Stimulated activated naive CD4-positive, alpha-beta T cell (primary cell): ENCODE results near the gene MRC2.
"Not testable (repeated sequence)": the region's sequence is repeated elsewhere in the genome, so short reads cannot be mapped to it uniquely, and the experiment has no call there.

Experiments used
- DNase-seq, 6 experiments: peaks; one replicate each; lab custom pipeline; 2025; lab: John Stamatoyannopoulos, UW

MRC2 gene

DNA sequence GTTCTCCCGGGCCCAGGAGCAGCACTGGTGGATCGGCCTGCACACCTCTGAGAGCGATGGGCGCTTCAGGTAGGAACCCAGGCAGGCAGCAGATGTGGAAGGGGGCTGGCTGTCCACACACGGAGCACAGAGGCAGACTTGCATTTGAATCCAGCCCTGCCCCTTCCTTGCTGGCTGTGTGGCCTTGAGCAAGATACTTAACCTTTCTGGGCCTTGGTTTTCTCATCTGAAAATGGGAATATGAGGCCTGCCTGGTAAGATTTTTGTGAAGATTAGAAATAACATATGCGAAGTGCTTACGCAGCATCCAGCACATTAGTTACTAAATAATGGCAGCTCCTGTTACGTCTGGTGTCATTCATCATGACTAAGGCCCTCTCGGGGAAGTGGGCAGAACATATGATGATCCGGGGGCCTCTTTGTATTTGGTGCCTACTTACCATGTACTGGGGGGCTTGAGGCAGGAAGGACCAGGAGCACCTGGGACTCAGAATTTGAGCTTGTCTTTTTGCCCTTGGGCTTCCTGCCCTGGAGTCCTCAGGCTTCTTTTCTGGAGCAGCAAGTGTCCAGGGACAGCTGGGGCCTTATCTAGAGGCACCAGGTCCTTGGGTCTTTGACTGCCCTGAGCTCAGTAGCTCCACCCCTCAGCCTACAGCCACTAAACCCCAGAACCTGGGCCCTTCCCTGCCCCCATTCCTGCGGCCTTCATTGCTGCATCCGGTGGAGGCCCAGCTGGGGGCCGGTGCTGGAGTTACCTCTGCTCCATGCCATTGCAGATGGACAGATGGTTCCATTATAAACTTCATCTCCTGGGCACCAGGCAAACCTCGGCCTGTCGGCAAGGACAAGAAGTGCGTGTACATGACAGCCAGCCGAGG, 53.8 kb downstream of the MRC2 start:
- no peak for DNase-seq

DNA sequence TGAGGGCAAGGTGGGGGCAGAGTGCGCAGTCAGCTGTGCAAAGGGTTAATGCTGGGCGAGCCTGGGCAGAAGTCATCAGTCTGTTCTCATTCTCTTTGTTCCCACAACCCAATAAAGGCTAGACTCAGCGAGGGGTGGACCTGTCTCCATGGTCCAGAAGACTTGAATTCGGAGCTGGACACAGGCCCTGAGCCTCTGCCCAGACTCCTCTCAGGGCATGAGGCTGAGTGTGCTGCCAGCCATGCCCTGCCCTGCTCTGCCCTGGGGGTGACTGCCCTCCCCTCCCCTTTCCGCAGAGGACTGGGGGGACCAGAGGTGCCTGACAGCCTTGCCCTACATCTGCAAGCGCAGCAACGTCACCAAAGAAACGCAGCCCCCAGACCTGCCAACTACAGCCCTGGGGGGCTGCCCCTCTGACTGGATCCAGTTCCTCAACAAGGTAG, 54.5 kb downstream of the MRC2 start:
- DNase-seq = no peak

DNA sequence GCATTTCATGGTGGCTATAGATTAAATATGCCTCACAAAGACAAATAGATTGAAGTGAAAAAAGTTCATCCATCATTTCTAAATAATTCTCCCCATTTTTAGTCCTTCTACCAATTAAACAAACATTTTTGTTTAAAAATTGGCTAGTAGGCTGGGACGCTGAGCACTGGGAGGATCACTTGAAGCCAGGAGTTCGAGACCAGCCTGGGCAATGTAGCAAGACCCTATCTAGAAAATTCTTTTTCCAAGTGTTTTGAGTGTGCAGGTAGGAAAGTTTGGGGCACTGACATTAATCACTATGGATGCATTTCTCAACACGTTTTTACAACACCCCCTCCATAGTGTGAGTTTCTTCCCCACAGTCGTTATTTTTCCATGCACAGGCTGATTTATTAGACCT, 56.7 kb downstream of the MRC2 start:
- DNase-seq = no peak

DNA sequence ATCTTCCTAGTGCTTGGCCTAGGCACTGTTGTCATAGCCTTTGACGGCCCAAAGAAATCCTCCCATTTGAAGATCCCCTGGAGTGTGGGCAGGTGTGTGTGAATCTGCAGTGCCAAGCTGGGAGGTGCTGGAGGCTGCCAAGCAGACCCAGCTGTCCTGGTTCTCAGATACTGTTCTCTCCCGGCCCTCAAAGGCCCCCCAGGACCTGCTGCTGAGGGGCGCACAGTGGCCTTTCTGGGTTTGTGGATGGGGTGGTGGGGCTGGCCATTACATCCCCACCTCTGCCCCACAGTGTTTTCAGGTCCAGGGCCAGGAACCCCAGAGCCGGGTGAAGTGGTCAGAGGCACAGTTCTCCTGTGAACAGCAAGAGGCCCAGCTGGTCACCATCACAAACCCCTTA, 60.5 kb downstream of the MRC2 start:
- no peak for DNase-seq

DNA sequence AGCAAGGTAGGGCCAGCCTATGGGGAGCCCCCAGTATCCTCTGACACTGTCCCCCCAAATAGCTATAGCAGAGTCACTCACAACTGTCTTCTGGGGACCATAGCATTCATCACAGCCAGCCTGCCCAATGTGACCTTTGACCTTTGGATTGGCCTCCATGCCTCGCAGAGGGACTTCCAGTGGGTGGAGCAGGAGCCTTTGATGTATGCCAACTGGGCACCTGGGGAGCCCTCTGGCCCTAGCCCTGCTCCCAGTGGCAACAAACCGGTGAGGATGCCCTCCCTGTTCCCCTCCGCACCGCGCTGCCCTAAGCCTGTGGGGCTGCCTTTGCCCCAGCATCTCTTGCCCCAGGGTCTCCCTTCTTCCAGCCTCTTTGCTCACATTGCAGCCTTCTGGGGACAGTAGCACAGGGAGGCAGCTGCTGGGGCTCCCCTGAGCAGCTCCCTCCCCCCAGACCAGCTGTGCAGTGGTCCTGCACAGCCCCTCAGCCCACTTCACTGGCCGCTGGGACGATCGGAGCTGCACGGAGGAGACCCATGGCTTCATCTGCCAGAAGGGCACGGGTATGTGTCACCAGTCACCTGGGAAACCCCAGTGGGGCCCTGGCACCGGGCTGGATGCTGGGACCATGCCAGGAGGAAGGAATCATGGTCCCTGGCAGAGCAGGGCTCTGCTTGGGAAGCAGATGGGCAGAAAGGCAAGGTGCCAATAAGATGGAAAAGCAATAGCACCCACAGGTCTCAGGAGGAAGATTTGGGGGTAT, 61.1 kb downstream of the MRC2 start:
- no peak for DNase-seq

DNA sequence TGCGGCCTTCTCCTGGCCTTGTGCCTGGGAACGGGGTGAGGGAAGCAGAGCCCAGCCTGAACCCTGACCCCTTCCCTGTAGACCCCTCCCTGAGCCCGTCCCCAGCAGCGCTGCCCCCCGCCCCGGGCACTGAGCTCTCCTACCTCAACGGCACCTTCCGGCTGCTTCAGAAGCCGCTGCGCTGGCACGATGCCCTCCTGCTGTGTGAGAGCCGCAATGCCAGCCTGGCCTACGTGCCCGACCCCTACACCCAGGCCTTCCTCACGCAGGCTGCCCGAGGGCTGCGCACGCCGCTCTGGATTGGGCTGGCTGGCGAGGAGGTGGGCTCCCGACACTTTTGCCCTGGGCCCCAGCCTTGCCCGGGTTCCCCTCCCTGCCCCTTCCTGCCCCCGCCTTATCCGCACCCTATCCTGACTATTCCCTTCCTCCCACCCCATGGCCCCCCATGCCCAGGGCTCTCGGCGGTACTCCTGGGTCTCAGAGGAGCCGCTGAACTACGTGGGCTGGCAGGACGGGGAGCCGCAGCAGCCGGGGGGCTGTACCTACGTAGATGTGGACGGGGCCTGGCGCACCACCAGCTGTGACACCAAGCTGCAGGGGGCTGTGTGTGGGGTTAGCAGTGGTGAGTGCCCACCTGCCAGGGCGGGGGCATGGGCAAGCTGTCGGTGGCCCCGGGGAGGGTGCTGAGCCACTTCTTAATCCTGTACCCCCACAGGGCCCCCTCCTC, 62.1 kb downstream of the MRC2 start:
- DNase-seq = no peak

DNA sequence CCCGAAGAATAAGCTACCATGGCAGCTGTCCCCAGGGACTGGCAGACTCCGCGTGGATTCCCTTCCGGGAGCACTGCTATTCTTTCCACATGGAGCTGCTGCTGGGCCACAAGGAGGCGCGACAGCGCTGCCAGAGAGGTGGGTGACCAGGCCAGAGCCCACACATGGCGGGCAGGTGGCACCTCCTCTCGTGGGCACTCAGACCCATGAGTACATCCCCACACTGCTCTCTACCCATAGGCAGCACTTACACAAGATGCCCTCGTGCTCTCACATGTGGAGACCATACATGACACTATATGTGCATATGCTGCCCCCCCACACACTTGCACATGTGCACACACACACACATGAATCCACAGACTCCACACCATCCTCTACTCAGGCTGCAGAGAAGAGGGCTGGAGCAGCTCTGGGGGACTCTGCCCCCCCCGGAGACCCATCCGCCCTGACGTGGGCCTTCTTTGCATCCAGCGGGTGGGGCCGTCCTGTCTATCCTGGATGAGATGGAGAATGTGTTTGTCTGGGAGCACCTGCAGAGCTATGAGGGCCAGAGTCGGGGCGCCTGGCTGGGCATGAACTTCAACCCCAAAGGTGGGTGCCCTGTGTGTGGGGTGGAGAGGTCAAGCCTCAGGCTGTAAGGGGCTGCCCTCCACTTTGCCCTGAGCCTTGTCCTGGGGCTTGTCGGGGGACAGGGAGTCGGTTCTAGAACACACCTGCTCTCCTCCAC, 62.9 kb downstream of the MRC2 start:
- DNase-seq = no peak

DNA sequence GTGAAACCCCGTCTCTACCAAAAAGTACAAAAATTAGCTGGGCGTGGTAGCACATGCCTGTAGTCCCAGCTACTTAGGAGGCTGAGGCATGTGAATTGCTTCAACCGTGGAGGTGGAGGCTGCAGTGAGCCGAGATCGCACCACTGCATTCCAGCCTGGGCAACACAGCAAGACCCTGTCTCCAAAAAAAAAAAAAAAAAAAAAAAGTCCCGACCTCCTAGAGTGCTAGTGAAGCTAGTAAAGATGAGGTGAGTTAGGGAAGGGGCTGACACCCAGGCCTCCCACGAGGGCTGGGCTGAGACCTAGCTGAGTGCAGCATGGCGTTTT, 64.1 kb downstream of the MRC2 start:
- DNase-seq = not testable (repeated sequence)

DNA sequence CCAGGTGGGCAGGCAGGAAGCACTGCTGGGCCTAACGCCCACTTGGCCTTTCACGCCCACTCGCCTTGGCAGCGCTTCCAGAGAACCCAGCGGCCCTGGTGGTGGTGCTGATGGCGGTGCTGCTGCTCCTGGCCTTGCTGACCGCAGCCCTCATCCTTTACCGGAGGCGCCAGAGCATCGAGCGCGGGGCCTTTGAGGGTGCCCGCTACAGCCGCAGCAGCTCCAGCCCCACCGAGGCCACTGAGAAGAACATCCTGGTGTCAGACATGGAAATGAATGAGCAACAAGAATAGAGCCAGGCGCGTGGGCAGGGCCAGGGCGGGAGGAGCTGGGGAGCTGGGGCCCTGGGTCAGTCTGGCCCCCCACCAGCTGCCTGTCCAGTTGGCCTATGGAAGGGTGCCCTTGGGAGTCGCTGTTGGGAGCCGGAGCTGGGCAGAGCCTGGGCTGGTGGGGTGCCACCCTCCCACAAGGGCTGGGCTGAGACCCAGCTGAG, 64.7 kb downstream of the MRC2 start:
- DNase-seq = no peak

DNA sequence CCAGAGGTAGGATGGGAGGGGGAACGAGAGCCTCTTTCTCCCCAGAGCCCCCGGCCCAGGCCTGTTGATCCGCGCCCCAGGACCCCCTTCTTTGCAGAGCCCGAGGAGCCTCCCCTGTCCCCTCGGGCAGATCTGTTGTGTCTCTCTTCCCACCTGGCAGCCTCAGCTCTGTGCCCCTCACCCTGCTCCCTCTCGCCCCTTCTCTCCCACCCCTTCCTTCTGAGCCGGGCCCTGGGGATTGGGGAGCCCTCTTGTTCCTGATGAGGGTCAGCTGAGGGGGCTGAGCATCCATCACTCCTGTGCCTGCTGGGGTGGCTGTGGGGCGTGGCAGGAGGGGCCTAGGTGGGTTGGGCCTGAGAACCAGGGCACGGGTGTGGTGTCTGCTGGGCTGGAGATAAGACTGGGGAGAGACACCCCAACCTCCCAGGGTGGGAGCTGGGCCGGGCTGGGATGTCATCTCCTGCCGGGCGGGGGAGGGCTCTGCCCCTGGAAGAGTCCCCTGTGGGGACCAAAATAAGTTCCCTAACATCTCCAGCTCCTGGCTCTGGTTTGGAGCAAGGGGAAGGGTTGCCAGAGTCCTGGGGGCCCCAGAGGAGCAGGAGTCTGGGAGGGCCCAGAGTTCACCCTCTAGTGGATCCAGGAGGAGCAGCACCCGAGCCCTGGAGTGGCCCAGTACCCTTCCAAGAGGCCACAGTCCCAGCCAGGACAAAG, 65.4 kb downstream of the MRC2 start:
- DNase-seq = no peak

DNA sequence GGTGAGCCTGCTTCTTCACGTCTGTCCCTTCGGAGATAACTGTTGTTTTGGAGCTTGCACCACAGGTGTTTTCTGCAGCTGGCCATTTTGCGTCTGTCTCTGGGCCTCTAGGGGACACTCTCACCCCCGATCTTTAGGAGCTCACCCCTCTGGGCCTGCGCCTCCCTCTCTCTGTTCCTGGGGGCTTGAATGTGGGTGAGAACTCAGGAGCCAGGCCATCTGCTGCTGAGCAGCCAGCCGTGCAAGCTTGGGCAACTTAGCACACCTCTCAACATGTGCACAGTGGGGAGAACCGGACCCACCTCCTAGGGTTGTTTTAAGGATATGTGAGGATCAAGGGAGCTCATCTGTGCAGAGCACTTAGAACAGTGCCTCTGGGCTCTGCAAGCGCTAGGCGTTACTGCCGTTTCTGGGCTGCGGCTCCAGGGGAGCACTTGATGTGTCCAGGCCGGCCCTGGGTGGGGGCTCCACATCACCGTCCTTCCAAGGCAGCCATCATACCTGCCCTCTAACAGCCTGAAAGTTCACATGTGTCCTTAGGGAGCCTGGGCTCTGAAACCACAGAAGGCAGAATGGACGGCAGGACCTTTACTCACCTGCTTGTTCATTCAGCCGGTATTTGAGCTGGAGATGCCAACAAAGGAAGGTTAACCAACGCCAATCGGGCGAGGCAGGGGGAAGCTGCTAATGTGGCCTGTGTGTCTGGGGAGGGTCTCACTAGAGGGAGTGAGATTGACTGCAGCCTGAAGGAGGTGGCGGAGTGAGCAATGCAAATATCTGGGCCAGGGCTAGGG, 66.3 kb downstream of the MRC2 start:
- DNase-seq = no peak

DNA sequence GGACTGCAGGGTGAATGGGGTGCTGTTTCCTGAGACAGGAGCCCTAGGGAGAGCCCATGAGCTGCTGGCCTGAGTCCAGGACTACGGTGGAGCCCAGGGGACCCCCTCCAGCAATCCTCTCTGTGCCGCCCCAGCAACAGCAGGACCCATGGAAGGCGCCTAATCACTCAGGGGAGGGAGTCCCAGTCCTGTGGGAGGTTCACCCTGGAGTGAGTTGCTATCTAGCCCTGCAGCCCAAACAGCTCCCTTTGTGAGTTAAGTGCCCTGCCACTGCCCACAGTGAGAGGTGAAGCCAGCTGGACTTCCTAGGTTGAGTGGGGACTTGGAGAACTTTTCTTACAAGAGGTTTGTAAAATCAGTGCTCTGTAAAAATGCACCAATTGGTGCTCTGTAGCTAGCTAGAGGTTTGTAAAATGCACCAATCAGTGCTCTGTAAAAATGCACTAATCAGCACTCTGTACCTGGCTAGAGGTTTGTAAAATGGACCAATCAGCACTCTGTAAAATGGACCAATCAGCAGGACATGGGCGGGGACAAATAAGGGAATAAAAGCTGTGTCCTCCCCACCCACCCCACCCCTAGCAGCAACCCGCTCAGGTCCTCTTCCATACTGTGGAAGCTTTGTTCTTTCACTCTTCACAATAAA, 67.7 kb downstream of the MRC2 start:
- DNase-seq = not testable (repeated sequence)

DNA sequence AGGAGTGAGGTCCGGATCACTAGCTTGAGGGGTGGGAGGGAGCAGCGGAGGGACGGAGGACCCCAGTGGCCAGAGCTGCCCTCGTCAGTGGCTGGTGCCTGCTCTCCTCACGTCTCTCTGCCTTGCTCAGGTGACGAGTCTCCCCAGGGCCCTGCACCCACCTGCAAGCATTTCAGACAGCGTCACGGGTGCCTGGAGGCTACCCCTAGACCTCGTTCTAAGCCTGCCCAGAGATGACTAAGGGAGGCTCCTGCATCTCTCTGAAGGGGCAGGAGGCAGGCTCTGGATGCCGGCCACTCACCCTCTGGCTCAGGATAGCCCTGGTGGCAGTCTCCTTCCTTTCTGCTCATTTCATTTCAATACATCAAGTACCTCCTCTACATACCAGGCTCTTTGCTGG, 68.8 kb downstream of the MRC2 start:
- DNase-seq = no peak

DNA sequence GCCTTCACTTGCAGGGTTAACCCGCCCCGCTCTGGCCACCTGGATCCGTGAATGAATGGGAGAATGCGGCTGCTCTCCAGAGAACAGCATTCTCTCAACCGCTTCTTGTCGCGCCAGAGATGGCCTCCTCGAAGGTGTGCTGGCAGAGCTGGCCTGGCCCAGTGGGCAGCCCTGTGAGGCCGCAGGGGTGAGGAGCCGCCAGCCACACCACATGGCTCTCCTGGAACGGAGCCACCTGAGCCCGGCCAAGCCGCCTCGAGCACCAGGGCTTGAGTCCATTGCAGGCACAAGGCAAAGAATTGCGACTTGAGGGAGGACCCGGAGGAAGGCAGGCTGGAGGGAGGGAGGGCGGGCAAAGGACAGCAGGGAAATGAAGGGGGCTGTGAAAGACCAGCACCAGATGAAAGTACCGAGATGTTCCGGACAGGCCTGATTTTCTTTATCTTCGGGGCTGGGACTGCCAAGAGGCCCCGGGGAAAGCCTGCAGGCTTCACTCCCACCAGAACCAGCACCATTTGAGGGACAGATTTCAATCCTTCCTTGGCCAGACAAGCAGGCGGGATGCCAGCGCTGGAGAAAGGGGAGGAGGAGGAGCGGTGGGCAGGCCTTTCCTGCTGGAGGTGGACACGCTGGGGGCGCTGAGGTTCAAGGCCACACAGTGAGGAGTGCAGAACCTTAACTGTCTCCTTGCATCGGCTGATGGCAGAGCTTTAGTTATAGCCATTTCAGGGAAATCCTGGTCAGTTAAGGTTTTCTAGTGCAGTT, 69.4 kb downstream of the MRC2 start:
- no peak for DNase-seq

DNA sequence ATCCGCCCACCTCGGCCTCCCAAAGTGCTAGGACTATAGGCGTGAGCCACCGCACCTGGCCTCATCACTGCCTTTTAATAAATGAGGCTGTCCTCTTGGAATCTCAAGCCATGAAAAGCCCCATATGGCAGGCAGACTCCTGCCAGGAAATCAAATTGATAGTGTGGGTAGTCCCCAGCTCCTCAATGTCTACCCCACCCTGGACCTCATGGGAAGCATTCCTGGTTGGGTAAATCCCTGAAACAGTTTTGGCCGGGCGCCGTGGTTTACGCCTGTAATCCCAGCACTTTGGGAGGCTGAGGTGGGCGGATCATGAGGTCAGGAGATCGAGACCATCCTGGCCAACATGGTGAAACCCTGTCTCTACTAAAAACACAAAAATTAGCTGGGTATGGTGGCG, 71.0 kb downstream of the MRC2 start:
- DNase-seq = not testable (repeated sequence)

DNA sequence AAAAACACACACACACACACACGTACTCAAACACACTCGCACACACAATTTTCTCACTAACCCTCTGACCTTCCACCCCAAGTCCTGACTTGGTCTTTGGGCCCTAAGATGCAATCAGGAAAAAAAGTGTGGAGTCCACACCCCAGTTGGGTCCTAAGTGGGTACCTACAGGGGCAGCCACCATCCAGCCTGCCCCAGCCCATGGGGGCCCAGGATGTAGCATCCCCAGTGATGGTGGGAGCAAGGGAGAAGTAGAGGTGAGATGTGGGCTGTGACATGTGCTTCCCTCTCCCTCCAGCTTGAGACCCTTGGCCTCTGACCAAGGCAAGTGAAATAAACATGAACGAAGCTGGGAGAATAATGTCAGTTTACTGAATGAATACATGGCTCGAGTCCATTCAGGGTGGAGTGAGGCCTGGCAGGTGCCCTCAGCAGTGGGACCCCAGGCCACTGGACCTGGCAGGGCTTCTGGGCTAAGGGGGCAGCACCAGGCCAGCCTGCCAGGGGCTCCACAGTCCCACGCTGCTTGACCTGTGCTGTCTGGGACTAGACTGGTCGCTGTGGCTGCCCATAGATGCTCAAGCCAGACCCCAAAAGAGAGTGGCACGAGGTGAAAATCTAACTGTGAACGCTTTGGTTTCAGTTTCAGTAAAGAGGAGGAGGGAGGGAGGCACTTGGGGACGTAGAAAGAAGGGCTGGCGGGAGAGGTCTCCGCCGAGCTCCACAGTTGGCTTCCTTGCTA, 73.7 kb downstream of the MRC2 start:
- DNase-seq = no peak

DNA sequence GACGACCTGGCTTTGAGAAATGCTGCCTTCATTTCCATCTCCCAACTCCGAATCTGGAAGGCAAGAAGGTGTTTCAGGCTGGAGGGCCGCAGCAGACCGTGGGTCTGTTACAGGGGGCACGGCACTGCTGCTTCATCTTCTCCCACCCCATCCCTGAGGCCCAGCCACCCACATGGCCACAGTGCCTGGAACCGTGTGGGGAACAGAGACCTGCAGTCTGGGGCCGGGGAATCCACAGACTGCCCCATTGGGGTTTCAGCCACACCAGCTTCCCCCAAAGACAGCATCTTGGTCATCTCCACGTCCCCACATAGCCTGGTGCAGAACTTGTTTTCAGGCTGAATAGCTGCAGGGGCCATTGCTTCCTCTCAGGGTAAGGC, 74.2 kb downstream of the MRC2 start:
- DNase-seq = no peak

DNA sequence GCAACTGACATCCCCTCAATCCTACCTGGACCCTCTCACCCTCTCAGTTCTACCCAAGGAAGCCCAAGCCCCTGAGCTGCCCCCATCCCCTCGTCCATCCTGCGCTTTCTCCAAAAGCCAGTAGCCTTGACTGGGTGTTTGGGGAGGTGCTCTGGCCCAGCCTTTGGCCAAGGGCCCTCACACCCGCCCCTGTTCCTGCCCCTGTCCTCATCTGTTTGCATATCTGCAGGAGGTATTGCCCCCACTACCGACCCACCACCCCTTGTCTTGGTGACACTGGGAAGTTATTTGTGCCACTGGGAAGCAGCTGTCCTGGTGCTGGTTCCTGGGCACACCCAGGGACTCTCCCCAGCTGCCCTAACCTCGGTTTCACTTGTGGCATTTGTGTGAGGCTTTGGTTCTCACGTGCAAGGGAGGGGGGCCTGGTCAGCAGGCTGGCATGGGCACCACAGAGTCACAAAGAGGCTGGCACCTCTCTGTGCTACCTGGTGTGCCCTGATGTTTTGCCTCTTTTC, 75.3 kb downstream of the MRC2 start:
- no peak for DNase-seq
